ENCODE results near the gene RHBDD3. TPM values are rescaled to one million over a fixed set of nuclear protein-coding genes. Genes with fewer than 3 reads are reported as not detected.

RHBDD3 gene
- total RNA-seq, 2 donors from 2014 or later: 23.9 to 36.7 TPM

GRCh38 chr22:29272624-29273023 lies 4.8 kb upstream of the RHBDD3 start:
- H3K9me3 ChIP-seq: no peaks in the 10 kb centered on the region
- ATAC-seq (ENCODE audit: insufficient number of reproducible peaks, low FRiP score, low read depth) (no peak), DNase-seq (ENCODE audit: low spot score) (no peak)
- H3K27ac ChIP-seq: no peak overlapping the region
- no peak overlapping the region for H3K4me3 ChIP-seq
- peaks cover 29 to 75% of the 10 kb centered on the region in 2 donors for H3K4me1 ChIP-seq (ENCODE audit: control insufficient read depth in 1 of 2, low read depth in 2 of 2)
- H3K36me3 ChIP-seq: peaks cover 32% of the 10 kb centered on the region
- TF ChIP-seq CTCF (IDR thresholded peaks at IDR 0.05): no peak
- H3K27me3 ChIP-seq (replicated peaks; ENCODE audit: insufficient read depth): no peaks in the 10 kb centered on the region

- no peak overlapping the region for H3K27ac ChIP-seq
- peaks cover 41 to 73% of the 10 kb centered on the region in 2 donors for H3K4me1 ChIP-seq (ENCODE audit: control insufficient read depth in 1 of 2, low read depth in 2 of 2)
- peak overlapping the region; percentile 92 for H3K4me3 ChIP-seq
- DNase-seq (ENCODE audit: low spot score) (no peak), ATAC-seq (ENCODE audit: insufficient number of reproducible peaks, low FRiP score, low read depth) (no peak)
- peaks cover 22% of the 10 kb centered on the region for H3K36me3 ChIP-seq
- no peaks in the 10 kb centered on the region for H3K9me3 ChIP-seq
- TF ChIP-seq CTCF (IDR thresholded peaks at IDR 0.05): no peak
- H3K27me3 ChIP-seq (replicated peaks; ENCODE audit: insufficient read depth): no peaks in the 10 kb centered on the region
These were observed 2.9 kb upstream of the RHBDD3 start for GRCh38 chr22:29270475-29271271.

- ATAC-seq (ENCODE audit: insufficient number of reproducible peaks, low FRiP score, low read depth): no peak
- peak overlapping the region in 1 of 2 donors; percentile 97 for H3K27ac ChIP-seq
- peak overlapping the region; percentile 92 for H3K4me3 ChIP-seq
- peaks cover 18% of the 10 kb centered on the region for H3K36me3 ChIP-seq
- H3K4me1 ChIP-seq (ENCODE audit: control insufficient read depth in 1 of 2, low read depth in 2 of 2): peaks cover 41 to 67% of the 10 kb centered on the region in 2 donors
- TF ChIP-seq CTCF (IDR thresholded peaks at IDR 0.05): no peak
- no peak for DNase-seq (ENCODE audit: low spot score)
- H3K9me3 ChIP-seq: no peaks in the 10 kb centered on the region
- no peaks in the 10 kb centered on the region for H3K27me3 ChIP-seq (replicated peaks; ENCODE audit: insufficient read depth)
These were observed 2.1 kb upstream of the RHBDD3 start for GRCh38 chr22:29269731-29270474.

- Histone ChIP-seq H3K27ac (peak overlapping the region; percentile 96 to 97), H3K27me3 (replicated peaks; ENCODE audit: insufficient read depth) (no peaks in the 10 kb centered on the region), H3K4me3 (peak overlapping the region; percentile 92), H3K4me1 (ENCODE audit: control insufficient read depth in 1 of 2, low read depth in 2 of 2) (peaks cover 41 to 60% of the 10 kb centered on the region in 2 donors), H3K9me3 (no peaks in the 10 kb centered on the region), H3K36me3 (peaks cover 15% of the 10 kb centered on the region)
- TF ChIP-seq CTCF (IDR thresholded peaks at IDR 0.05): no peak
- ATAC-seq (ENCODE audit: insufficient number of reproducible peaks, low FRiP score, low read depth) (no peak), DNase-seq (ENCODE audit: low spot score) (no peak)
These were observed 1.4 kb upstream of the RHBDD3 start for GRCh38 chr22:29269230-29269604.

- Histone ChIP-seq H3K9me3 (no peaks in the 10 kb centered on the region), H3K4me1 (ENCODE audit: control insufficient read depth in 1 of 2, low read depth in 2 of 2) (peaks cover 39 to 55% of the 10 kb centered on the region in 2 donors), H3K4me3 (peak overlapping the region; percentile 92), H3K27ac (peak overlapping the region; percentile 96 to 97), H3K27me3 (replicated peaks; ENCODE audit: insufficient read depth) (no peaks in the 10 kb centered on the region), H3K36me3 (peaks cover 12% of the 10 kb centered on the region)
- DNase-seq (ENCODE audit: low spot score) (no peak), ATAC-seq (ENCODE audit: insufficient number of reproducible peaks, low FRiP score, low read depth) (peak; percentile 16)
- TF ChIP-seq CTCF (IDR thresholded peaks at IDR 0.05): no peak
These were observed 889 bp upstream of the RHBDD3 start for GRCh38 chr22:29268511-29269229.

Measured in thoracic aorta (tissue), 2 donors.